MCF 10A (cell line): ENCODE measurements around the gene TEX48. TPM values are rescaled to one million over a fixed set of nuclear protein-coding genes. Genes with fewer than 3 reads are reported as not detected.

ENCODE experiments used
- BruUV-seq: library from RNA; stranded (reverse); fragments of 400-500 nt; replicated peaks from 2 replicates; lab custom pipeline; 2021; lab: Mats Ljungman, UMichigan
- CTCF ChIA-PET: fragments of 300-600 bp; sonication (Branson Sonifier 250); formaldehyde crosslinking; extraction: SDS; loops from one replicate; lab custom pipeline; 2021; ENCODE audit warnings: antibody characterized with exemption, inconsistent platforms; lab: Yijun Ruan, JAX
- POLR2A ChIA-PET: fragments of 300-600, 350-650 bp; sonication (Branson Sonifier 250); formaldehyde crosslinking; extraction: SDS; loops from one replicate; lab custom pipeline; 2020; ENCODE audit warnings: antibody characterized with exemption, inconsistent platforms; lab: Yijun Ruan, JAX
- DNase-seq: peaks from one replicate; pipeline ENCODE4 v3.0.0-alpha.2; 2018; ENCODE audit not compliant: unreplicated experiment
- H3K27ac Mint-ChIP-seq: one replicate; pipeline ENCODE4 v1.8.0; 2022; ENCODE audit warnings: mild to moderate bottlenecking, low read depth, mixed read lengths; ENCODE audit not compliant: unreplicated experiment
- H3K27me3 Mint-ChIP-seq: one replicate; pipeline ENCODE4 v1.8.0; 2022; ENCODE audit warnings: mixed read lengths; ENCODE audit not compliant: insufficient read depth, unreplicated experiment
- H3K36me3 Mint-ChIP-seq: one replicate; pipeline ENCODE4 v1.8.0; 2022; ENCODE audit warnings: mild to moderate bottlenecking, moderate library complexity, mixed read lengths; ENCODE audit not compliant: insufficient read depth, unreplicated experiment
- H3K4me1 Mint-ChIP-seq: one replicate; pipeline ENCODE4 v1.8.0; 2022; ENCODE audit warnings: mixed read lengths; ENCODE audit not compliant: insufficient read depth, unreplicated experiment
- H3K4me3 Mint-ChIP-seq: one replicate; pipeline ENCODE4 v1.8.0; 2022; ENCODE audit warnings: mild to moderate bottlenecking, moderate library complexity, mixed read lengths; ENCODE audit not compliant: unreplicated experiment
- H3K9me3 Mint-ChIP-seq: one replicate; pipeline ENCODE4 v1.8.0; 2022; ENCODE audit warnings: mixed read lengths; ENCODE audit not compliant: unreplicated experiment
- CTCF ChIP-seq: fragments of 200-600 bp; IDR thresholded peaks from one replicate; pipeline ENCODE4 v1.8.0; 2022; ENCODE audit warnings: antibody characterized with exemption, mild to moderate bottlenecking; ENCODE audit not compliant: unreplicated experiment
- intact Hi-C: fragments of 100-400 bp; cut with micrococcal nuclease; formaldehyde crosslinking; loops from 2 replicates; pipeline ENCODE4 v1.14.1; 2022
- total RNA-seq: library from RNA; stranded (reverse); gene quantifications from 2 replicates; pipeline ENCODE4 v1.2.3, GENCODE V29; 2022

TEX48 gene
- total RNA-seq, 1 experiment from 2014 or later: not detected

GRCh38 chr9:114691046-114691955 is 9.3 kb upstream of the TEX48 start:
- H3K4me1 Mint-ChIP-seq: peaks cover 13% of the 10 kb centered on the region
- H3K27me3 Mint-ChIP-seq: no peaks in the 10 kb centered on the region
- peak overlapping the region; percentile 1 for H3K27ac Mint-ChIP-seq
- DNase-seq: peak; percentile 79
- H3K36me3 Mint-ChIP-seq: peaks cover 7% of the 10 kb centered on the region
- TF ChIP-seq CTCF: no peak
- BruUV-seq: TSS peak; percentile 82
- no peak overlapping the region for H3K4me3 Mint-ChIP-seq
- ChIA-PET POLR2A (interaction anchor here (0.7 to 2.1 kb wide), 4 partner anchors 13 to 165 kb away, joined by 3 to 10 read pairs (median 4); no protein-coding TSS in a partner anchor), CTCF (interaction anchor here (0.6 to 4.7 kb wide), 12 partner anchors 9 to 894 kb away, joined by 3 to 33 read pairs (median 4); partner anchors contain the start of gene TEX48)
- intact Hi-C loops: no loop called here
- no peaks in the 10 kb centered on the region for H3K9me3 Mint-ChIP-seq

GRCh38 chr9:114690308-114690707 is 8.3 kb upstream of the TEX48 start:
- Mint-ChIP-seq H3K27ac (peak overlapping the region; percentile 7), H3K36me3 (peaks cover 7% of the 10 kb centered on the region)
- intact Hi-C loops: no loop called here

GRCh38 chr9:114689813-114690212 is 7.8 kb upstream of the TEX48 start:
- no peak for DNase-seq
- ChIA-PET CTCF (interaction anchor here (0.6 to 4.7 kb wide), 9 partner anchors 8 to 221 kb away, joined by 3 to 33 read pairs (median 4); partner anchors contain the start of gene TEX48), POLR2A (interaction anchor here (0.7 to 1.5 kb wide), 3 partner anchors 43 to 415 kb away, joined by 3 read pairs; no protein-coding TSS in a partner anchor)
- no peak overlapping the region for H3K4me3 Mint-ChIP-seq
- no peaks in the 10 kb centered on the region for H3K27me3 Mint-ChIP-seq
- no TSS peak for BruUV-seq
- H3K4me1 Mint-ChIP-seq: peaks cover 13% of the 10 kb centered on the region
- intact Hi-C loops: no loop called here
- no peaks in the 10 kb centered on the region for H3K9me3 Mint-ChIP-seq
- peaks cover 7% of the 10 kb centered on the region for H3K36me3 Mint-ChIP-seq
- peak overlapping the region; percentile 7 for H3K27ac Mint-ChIP-seq
- no peak for TF ChIP-seq CTCF

More at GRCh38 chr9:114690308-114690707, 8.3 kb upstream of the TEX48 start:
- DNase-seq: no peak
- H3K27me3 Mint-ChIP-seq: no peaks in the 10 kb centered on the region
- CTCF ChIA-PET: interaction anchor here (0.6 to 4.7 kb wide), 7 partner anchors 8 to 895 kb away, joined by 3 to 33 read pairs (median 4); partner anchors contain the start of gene TEX48
- no peak for TF ChIP-seq CTCF
- no peaks in the 10 kb centered on the region for H3K9me3 Mint-ChIP-seq
- POLR2A ChIA-PET: interaction anchor here (2.1 kb wide), 1 partner anchor 12 kb away, joined by 10 read pairs; no protein-coding TSS in a partner anchor
- no TSS peak for BruUV-seq
- peaks cover 13% of the 10 kb centered on the region for H3K4me1 Mint-ChIP-seq
- no peak overlapping the region for H3K4me3 Mint-ChIP-seq
